Stimulated activated CD4-positive, alpha-beta T cell treated with anti-CD3 and anti-CD28 coated beads, Interleukin-12 subunit alpha, Interleukin-12 subunit beta, amount 100 ng/mL, for 24 hours (primary cell): ENCODE data around the gene BACH2.

Experiments
- DNase-seq, 2 experiments: peaks; one replicate each; pipeline ENCODE4 v3.0.0-alpha.2; 2020; ENCODE audit warnings: low read depth in 2 of 2

Gene BACH2

GRCh38 chr6:89966913-89967312 lies 329.7 kb downstream of the BACH2 start:
- no peak for DNase-seq

GRCh38 chr6:89966228-89966544 lies 330.5 kb downstream of the BACH2 start:
- no peak for DNase-seq

- no peak for DNase-seq
These were observed 331.0 kb downstream of the BACH2 start for GRCh38 chr6:89965441-89966227.

- no peak for DNase-seq
These were observed 333.3 kb downstream of the BACH2 start for GRCh38 chr6:89963391-89963790.

GRCh38 chr6:89961481-89961880 lies 335.2 kb downstream of the BACH2 start:
- no peak for DNase-seq

DNA sequence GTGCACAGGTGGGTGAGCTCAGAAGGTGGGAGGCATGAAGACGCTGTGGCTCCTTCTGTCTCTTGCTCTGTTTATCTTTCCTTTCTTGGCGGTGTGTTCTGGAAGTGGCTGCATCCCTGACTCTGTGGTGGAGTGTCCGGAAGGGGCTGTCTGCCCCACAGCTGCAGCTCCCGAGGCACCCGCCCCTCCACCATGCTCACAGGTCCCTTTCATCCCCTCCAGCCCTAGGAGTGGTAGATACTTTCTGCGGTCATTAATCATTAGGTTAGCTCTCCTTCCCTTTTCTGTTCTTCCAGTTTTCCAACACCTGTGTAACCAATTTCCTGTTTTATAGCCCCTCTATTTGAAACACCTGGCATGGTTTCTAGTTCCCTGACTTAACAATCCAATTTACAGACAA lies 336.8 kb downstream of the BACH2 start:
- no peak for DNase-seq

DNA sequence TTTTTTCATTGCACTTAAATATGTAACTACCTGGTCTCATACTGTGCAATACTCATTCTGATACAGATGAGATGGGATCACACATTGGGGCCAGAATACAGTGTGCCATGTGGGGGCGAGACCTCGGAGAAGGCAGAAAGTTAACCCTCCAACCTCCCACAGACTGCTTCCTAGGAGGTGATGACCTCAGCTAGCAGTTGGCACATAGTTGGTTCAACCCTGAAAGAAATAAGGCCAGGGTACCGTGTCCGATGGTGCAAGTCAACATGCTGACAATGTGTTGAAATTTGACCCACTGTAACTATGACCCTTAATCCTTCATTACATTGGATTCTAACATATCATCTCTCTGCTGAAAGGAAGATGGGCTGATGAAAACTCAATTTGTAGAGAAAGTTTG lies 340.5 kb downstream of the BACH2 start:
- DNase-seq, result no peak

- DNase-seq, result no peak
These were observed 341.3 kb downstream of the BACH2 start for GRCh38 chr6:89955364-89955763.

DNA sequence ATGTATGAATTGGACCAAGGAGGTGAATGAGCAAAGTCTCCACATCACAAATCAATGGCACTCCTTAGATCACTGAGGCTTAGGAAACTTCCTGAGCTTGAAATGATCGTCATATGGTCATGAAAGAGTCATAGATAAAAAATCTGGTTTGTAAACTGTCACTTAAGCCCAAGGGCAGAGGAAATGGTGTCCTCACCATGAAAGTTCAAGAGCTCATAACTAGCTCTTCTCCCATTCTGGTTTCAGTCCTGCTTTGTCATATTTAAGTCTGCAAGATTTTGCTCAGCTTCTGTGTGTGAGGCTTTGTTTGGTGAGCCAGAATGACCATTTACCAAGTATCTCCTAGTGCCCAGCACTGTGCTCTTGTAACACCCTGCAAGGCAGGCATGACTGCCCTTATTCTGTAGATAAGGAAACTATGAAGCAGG lies 341.9 kb downstream of the BACH2 start:
- DNase-seq, result no peak

DNA sequence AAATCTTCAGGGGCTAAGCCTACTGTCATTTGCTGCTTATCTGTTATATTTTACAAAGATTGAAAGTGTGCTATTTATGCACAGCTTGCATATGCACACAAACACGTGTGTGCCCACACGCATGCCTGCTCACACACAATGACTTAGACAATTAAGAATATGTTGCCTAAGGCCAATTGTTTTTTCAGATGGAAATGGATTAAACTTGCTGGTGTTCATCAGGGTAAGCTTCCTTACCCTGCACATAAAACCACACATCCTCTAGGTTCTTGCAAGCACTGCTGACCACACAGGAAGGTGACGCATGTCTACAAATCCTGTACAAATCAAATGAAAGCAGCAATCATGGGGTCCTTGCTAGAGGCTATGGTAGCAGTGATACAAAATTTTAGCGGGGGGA lies 344.0 kb downstream of the BACH2 start:
- DNase-seq, result no peak

- no peak for DNase-seq
These were observed 344.5 kb downstream of the BACH2 start for GRCh38 chr6:89952105-89952671.

GRCh38 chr6:89951574-89952104 lies 345.0 kb downstream of the BACH2 start:
- no peak for DNase-seq

- DNase-seq, result no peak
These were observed 345.7 kb downstream of the BACH2 start for GRCh38 chr6:89950879-89951391.

DNA sequence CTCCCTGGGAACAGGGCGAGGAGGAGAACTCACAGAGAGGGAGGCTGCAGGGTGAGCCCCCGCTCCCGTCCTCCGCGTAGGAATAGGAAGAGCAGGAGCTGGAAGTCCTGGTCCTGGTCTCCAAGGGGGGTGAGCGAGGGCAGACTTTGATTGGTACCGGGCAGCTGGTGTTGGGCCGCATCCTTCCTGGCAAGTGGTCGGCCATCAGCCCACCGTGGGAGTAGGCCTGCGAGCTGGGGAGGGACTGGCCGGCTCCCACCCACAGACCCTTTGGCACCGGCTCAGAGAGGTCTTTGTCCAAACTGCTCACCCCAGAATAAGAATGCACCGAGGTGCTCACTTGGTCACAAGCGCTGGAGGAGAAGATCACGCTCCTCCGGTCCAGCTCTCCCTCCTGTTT lies 346.2 kb downstream of the BACH2 start:
- no peak for DNase-seq

- DNase-seq, result no peak
These were observed 347.8 kb downstream of the BACH2 start for GRCh38 chr6:89948876-89949275.

- DNase-seq, result no peak
These were observed 351.7 kb downstream of the BACH2 start for GRCh38 chr6:89944826-89945407.

GRCh38 chr6:89944181-89944755 lies 352.4 kb downstream of the BACH2 start:
- DNase-seq, result no peak

- DNase-seq, result no peak
These were observed 354.0 kb downstream of the BACH2 start for GRCh38 chr6:89942601-89943000.

DNA sequence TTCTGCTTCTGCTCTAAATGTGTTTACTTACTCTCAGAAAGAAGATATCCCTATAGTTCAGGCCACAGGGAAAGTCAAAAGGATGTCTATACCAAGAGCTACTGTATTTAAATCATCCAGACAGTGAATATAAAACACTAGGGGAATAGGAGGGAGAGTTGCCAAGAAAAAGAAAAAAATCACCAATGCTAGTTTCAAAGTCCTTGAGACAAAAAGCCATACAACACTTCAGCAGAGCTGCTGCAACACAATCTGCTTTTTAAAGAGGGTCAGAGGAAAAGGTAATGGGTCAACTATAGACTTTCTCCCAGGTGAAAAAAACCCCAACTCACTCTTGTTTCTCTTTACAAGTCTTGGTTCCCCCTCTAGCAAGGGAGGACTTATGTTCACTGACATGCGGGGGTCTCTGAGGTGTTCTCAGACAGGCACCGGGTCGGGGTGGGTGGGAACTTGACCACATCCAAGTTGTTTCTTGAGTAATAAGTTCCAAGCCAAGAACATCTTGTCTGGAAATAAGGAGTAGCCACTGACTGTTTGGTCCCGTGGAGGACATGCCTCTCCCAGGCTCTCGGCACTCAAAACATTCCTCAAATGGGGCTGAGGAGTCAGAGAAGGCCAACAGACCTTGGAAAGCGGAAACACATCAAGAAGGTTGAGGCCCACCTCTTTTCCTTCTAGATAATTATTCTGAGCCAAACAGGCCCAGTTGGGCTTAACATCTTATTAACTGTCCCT lies 354.7 kb downstream of the BACH2 start:
- DNase-seq, result no peak

GRCh38 chr6:89941031-89941762 lies 355.4 kb downstream of the BACH2 start:
- DNase-seq, result no peak
